Suprapubic skin (tissue), 4 donors: ENCODE results near the gene UGGT1. TPM values are rescaled to one million over a fixed set of nuclear protein-coding genes. Genes with fewer than 3 reads are reported as not detected.

ENCODE experiments used
- DNase-seq, 2 donors: peaks; one replicate each; pipeline ENCODE4 v3.0.0-alpha.2; 2019; ENCODE audit warnings: low spot score in 2 of 2
- H3K27ac ChIP-seq: fragments of 200-600 bp; sonication (generic); one replicate; pipeline ENCODE4 v1.5.1; 2019
- H3K27me3 ChIP-seq: fragments of 200-600 bp; sonication (generic); one replicate; pipeline ENCODE4 v1.5.1; 2019
- H3K36me3 ChIP-seq: fragments of 200-600 bp; sonication (generic); one replicate; pipeline ENCODE4 v1.5.1; 2019
- H3K4me1 ChIP-seq: fragments of 200-600 bp; sonication (generic); one replicate; pipeline ENCODE4 v1.5.1; 2019
- H3K4me3 ChIP-seq: fragments of 200-600 bp; sonication (generic); one replicate; pipeline ENCODE4 v1.5.1; 2019; ENCODE audit warnings: mild to moderate bottlenecking
- H3K9me3 ChIP-seq: fragments of 200-600 bp; sonication (generic); one replicate; pipeline ENCODE4 v1.5.1; 2019
- CTCF ChIP-seq, 2 donors: fragments of 200-600 bp in 1 of 2; fragments of 450-650 bp in 1 of 2; sonication (generic) in 1 of 2; IDR thresholded peaks; one replicate each; pipeline ENCODE4 v1.5.1; 2016 to 2019; ENCODE audit warnings: antibody characterized with exemption in 2 of 2, mild to moderate bottlenecking in 1 of 2, moderate library complexity in 1 of 2
- EP300 ChIP-seq: sonication (generic); formaldehyde crosslinking; IDR thresholded peaks from one replicate; pipeline ENCODE4 v1.6.1; 2017; ENCODE audit warnings: antibody characterized with exemption
- POLR2A ChIP-seq, 2 donors: fragments of 450-650 bp; IDR thresholded peaks; one replicate each; pipeline ENCODE4 v1.6.1; 2017; ENCODE audit warnings: antibody characterized with exemption in 2 of 2, mild to moderate bottlenecking in 2 of 2, moderate library complexity in 2 of 2
- POLR2AphosphoS5 ChIP-seq, 3 donors: sonication (generic); formaldehyde crosslinking; IDR thresholded peaks; one replicate each; pipeline ENCODE4 v1.6.1; 2017; ENCODE audit warnings: antibody characterized with exemption in 3 of 3
- WGBS: methylation state at CpG from one replicate; pipeline ENCODE4 v1.1.5; 2018; 5-methylcytosine and 5-hydroxymethylcytosine counted together
- total RNA-seq, 4 donors: library from RNA; depleted of rRNA; stranded (reverse); fragments of >200 nt; gene quantifications; one replicate each; pipeline ENCODE4 v1.1.0, GENCODE V29; 2016

UGGT1 gene
- total RNA-seq, 4 donors from 2014 or later, result 31.3 to 34.6 (median 32.8) TPM

DNA sequence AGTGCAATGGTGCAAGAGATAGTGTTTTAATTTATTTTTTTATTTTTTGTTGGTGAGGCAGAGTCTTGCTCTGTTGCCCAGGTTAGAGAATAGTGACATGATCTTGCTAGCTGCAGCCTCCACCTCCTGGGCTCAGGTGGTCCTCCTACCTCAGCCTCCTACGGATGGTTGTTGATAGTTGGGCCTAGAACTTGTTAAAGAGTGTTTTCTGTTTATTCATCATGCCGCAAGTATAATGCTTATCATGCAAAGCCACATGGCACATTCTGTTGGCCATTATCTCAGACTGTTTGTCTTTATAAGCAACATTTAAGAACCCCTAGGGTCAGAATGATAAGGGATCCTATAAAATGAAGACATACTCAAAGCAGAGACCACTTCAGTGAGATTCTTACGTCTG is 1.7 kb downstream of the UGGT1 start:
- Histone ChIP-seq H3K27ac (no peak overlapping the region), H3K4me3 (no peak overlapping the region), H3K4me1 (peaks cover 20% of the 10 kb centered on the region), H3K36me3 (no peaks in the 10 kb centered on the region), H3K27me3 (no peaks in the 10 kb centered on the region), H3K9me3 (no peaks in the 10 kb centered on the region)
- no peak for TF ChIP-seq CTCF (IDR thresholded peaks at IDR 0.05)
- TF ChIP-seq POLR2AphosphoS5 (IDR thresholded peaks at IDR 0.05), result no peak
- no peak for TF ChIP-seq EP300
- no peak for TF ChIP-seq POLR2A (IDR thresholded peaks at IDR 0.05)
- 76% methylated on average over 3 of the region's 3 CpGs for WGBS
- no peak for DNase-seq

GRCh38 chr2:128093762-128094161 is 2.8 kb downstream of the UGGT1 start:
- H3K9me3 ChIP-seq, result no peaks in the 10 kb centered on the region
- DNase-seq, result no peak
- H3K36me3 ChIP-seq, result peaks cover 7% of the 10 kb centered on the region
- no peaks in the 10 kb centered on the region for H3K27me3 ChIP-seq
- TF ChIP-seq EP300 (no peak), CTCF (IDR thresholded peaks at IDR 0.05) (no peak), POLR2A (IDR thresholded peaks at IDR 0.05) (no peak), POLR2AphosphoS5 (IDR thresholded peaks at IDR 0.05) (no peak)
- peaks cover 20% of the 10 kb centered on the region for H3K4me1 ChIP-seq
- no peak overlapping the region for H3K27ac ChIP-seq
- no peak overlapping the region for H3K4me3 ChIP-seq
- WGBS, result 79% methylated on average over 5 of the region's 5 CpGs

DNA sequence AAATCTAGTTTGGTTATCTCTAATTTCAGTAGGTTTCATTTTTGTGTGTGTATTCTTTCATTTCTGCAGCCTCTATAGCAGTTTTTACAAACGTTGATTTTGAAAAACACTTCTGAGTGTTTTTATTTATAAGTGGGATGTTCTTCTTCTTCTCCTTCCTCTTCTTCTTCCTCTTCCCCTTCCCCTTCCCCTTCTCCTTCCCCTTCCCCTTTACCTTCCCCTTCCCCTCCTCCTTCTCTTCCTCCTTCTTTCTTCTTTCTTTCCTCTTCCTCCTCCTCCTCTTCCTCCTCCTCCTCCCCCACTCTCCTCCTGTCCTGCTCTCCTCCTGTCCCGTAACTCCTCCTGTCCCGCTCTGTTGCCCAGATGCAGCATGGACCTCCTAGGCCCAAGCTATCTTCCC is 4.2 kb downstream of the UGGT1 start:
- H3K36me3 ChIP-seq, result peaks cover 17% of the 10 kb centered on the region
- H3K27ac ChIP-seq, result no peak overlapping the region
- DNase-seq, result no peak
- no peak overlapping the region for H3K4me3 ChIP-seq
- H3K9me3 ChIP-seq, result no peaks in the 10 kb centered on the region
- no peak for TF ChIP-seq POLR2AphosphoS5 (IDR thresholded peaks at IDR 0.05)
- no peak for TF ChIP-seq EP300
- no peak for TF ChIP-seq POLR2A (IDR thresholded peaks at IDR 0.05)
- H3K4me1 ChIP-seq, result peaks cover 18% of the 10 kb centered on the region
- WGBS, result 51% methylated on average over 3 of the region's 3 CpGs
- H3K27me3 ChIP-seq, result no peaks in the 10 kb centered on the region

DNA sequence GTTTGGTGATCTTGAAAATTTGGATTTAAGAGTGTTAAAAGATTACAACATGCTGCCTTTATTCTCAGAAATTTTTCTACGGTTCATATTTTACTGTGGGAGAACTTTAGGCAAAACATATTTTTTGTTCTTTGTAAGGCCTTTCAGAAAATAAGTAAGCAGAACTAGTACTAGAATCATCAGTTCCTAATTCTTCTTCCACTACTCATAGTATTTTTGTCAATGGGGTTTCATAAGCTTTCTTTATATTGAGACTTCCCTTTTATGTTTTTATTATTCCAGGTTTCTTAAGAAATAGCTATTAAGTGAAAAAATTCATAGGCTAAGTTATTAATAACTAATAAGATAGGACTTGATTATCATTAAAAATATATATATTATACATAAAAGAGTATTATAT is 12.4 kb downstream of the UGGT1 start:
- H3K9me3 ChIP-seq, result no peaks in the 10 kb centered on the region
- no peak overlapping the region for H3K4me3 ChIP-seq
- 90% methylated on average over 1 of the region's 1 CpG for WGBS
- TF ChIP-seq EP300, result no peak
- TF ChIP-seq CTCF (IDR thresholded peaks at IDR 0.05), result no peak
- TF ChIP-seq POLR2AphosphoS5 (IDR thresholded peaks at IDR 0.05), result no peak
- no peak for TF ChIP-seq POLR2A (IDR thresholded peaks at IDR 0.05)
- no peak for DNase-seq
- H3K36me3 ChIP-seq, result peaks cover 39% of the 10 kb centered on the region
- H3K27ac ChIP-seq, result no peak overlapping the region
- no peaks in the 10 kb centered on the region for H3K27me3 ChIP-seq
- H3K4me1 ChIP-seq, result no peaks in the 10 kb centered on the region

DNA sequence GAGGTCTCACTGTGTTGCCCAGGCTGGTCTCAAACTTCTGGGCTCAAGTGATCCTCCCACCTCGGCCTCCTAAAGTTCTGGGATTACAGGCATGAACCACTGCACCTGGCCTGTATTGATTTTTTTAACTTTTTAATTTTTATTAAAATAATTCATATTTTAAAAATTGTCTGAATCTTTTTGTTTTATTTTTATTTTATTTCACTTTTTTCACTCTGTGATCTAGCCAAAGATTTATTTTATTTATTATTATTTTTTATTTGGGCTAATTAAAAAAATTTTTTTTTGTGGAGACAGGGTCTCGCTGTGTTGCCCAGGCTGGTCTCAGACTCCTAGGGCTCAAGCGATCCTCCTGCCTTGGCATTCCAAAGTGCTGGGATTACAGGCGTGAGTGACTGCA is 14.1 kb downstream of the UGGT1 start:
- Histone ChIP-seq H3K4me3 (no peak overlapping the region), H3K9me3 (no peaks in the 10 kb centered on the region), H3K36me3 (peaks cover 39% of the 10 kb centered on the region), H3K27me3 (no peaks in the 10 kb centered on the region), H3K4me1 (no peaks in the 10 kb centered on the region), H3K27ac (no peak overlapping the region)
- TF ChIP-seq CTCF (IDR thresholded peaks at IDR 0.05) (no peak), EP300 (no peak)
- WGBS, result 97% methylated on average over 4 of the region's 4 CpGs
- DNase-seq, result no peak

DNA sequence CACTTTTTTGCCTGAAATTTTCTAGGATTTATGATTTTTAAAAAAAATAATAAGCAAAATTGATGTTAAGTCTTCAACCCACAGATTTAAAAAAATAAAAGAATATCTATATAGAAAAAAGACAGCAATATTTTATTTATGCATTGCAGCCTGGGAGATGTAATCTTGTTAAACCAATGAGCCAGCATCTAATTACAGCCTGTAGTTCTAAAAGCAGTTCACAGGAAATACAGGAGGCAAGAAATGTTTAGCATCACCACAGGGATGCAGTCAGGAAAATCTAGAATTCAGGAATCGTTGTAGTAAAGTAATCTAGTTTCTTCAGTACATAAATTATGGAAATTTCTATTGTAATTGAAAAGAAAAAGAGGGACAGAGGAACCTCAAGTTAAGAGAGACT is 17.2 kb downstream of the UGGT1 start:
- no peak overlapping the region for H3K27ac ChIP-seq
- H3K36me3 ChIP-seq, result peaks cover 35% of the 10 kb centered on the region
- no peaks in the 10 kb centered on the region for H3K27me3 ChIP-seq
- H3K9me3 ChIP-seq, result no peaks in the 10 kb centered on the region
- no peak for TF ChIP-seq EP300
- 70% methylated on average over 1 of the region's 1 CpG for WGBS
- H3K4me3 ChIP-seq, result no peak overlapping the region
- DNase-seq, result no peak
- H3K4me1 ChIP-seq, result no peaks in the 10 kb centered on the region
